GM19035 (cell line): ENCODE data around the gene C9orf72.

ENCODE experiments used
- ATAC-seq: cut with Tn5 transposase; IDR thresholded peaks from one replicate; pipeline ENCODE4 v1.9.1; 2021; ENCODE audit not compliant: unreplicated experiment

The C9orf72 gene

DNA sequence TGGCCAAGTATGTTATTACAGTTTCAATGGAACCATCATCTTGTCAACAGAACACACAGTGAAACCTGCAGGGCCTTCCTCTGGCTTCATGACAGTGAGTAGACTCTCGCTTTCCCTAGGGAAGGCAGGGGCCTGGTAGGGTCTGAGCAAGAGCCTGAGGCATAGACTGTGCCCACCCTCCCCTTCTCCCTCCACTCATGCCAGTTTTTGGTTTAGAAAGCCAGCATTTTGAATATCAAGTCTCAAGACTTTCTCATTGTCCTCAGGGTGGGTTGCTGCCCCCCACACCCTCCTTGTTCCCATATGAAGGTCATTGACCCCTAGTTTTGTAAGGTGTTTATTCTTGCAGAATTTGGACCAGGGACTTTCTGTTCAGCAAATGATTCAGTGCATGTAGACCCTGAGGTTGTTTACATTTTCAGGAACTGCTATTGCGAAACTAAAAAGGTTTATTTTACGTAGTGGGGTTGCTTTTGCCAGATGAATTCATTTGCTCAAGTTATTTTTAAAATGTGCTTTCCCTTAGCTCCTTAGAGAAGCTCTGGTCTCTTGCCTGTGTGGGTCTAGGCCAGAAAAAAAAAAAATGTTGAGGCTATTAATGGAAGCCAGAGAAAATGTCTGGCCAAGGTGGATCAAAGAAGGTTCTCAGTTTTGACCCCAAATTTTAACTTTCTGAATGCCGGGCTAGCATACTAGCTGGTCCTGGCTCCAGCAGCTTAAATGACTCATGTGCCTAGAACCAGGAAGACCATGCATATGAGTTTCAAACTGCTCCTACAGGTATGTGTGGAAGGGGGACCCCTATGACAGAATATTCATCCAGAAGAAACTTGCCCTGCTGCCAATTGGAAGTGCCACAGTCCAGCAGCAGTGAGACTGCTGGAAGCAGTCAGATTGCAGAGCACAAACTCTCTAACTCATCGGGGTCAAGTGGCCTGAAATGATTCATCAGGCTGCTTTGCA, 33.5 kb downstream of the C9orf72 start:
- ATAC-seq, result peak; percentile 59

DNA sequence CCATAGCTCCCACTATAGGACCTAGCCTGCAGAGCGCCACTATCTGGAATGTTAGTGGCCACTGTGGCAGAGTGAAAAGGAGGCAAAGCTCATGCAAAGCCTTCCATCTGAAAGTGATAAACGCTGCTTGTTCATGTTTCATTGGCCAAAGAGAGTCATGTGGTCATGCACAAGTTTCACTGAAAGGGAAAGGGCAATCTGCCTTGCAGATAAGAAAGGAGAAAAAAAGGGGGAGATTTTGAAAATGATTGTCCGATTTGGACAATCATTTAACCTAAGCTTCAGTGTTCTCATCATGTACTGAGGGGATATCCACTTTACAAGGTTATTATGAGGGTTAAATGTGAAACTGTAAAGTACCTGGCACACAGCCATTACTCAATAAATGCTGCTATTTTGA, 34.6 kb downstream of the C9orf72 start:
- ATAC-seq, result no peak

DNA sequence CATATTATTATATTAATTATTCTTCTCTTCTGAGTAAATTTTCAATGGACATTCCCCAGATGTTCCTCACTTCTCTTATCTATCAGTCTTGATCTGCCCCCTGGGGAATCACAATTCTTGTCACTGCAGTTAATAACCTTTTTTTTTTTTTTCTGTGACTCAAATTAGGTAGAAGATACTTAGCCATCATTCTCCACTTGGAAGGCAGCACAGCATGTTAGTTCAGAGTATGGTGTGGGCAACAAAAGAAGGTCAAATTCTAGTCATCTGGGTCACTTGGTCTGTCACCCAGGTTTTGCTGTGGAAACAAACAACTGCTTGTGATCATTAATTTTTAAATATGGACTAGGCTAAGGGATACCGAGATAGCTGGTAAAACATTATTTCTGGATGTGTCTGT, 35.5 kb downstream of the C9orf72 start:
- no peak for ATAC-seq

DNA sequence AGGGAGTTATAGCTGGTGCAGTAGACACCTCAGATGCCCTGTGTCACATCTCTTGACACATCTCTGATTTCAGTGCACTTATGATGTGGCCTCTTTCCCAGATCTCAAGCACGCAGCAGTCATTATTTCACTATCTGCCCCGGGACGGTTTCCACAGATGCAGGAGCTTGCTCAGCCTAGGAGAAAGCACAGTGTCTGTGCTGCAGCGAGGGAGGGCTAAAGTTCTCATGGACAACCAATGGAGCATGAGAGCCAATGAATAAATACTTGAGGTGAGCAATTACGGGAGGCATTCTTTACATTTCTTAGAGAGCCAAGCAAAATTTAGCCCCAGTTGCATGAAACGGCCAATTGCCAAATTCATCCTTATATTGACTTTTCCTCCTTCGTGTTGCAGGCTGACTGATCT, 36.2 kb downstream of the C9orf72 start:
- ATAC-seq, result no peak

DNA sequence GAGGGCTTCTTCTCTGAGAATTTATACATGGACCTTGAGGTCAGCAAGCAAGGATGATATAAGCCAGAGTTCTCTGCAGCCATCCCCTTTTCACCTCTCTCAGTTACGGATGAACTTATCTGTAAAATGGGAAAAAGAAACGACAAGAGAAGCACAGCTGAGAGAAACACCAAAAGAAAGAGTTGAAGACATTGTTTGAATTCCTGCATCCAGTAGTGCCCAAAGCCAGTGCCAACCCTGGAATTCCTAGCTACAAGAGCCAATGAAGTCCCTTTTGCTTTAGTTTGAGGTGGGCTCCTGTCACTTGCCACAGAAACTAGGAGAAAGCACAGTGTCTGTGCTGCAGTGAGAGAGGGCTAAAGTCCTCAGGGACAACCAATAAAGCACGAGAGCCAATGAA, 37.1 kb downstream of the C9orf72 start:
- no peak for ATAC-seq

DNA sequence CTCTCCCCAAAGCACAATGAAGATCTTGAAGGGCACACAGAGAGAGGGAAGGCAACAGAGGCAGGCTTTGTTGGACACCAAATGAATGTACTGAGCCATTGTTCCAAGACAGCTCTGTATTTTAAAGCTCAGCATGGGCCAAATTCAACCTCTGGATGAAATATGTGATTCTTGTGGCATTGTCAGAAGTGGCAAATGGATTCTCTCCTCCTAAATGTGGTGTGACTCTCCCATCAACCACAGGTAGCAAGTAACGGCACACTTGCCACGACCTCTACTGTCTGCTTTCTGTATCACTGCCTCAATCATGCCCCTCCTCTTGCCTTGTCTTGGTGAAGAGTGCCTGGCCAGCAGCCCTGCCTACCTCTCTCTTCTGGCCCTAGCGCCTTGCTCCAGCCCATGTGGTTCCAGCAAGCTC, 37.6 kb downstream of the C9orf72 start:
- peak; percentile 37 for ATAC-seq

DNA sequence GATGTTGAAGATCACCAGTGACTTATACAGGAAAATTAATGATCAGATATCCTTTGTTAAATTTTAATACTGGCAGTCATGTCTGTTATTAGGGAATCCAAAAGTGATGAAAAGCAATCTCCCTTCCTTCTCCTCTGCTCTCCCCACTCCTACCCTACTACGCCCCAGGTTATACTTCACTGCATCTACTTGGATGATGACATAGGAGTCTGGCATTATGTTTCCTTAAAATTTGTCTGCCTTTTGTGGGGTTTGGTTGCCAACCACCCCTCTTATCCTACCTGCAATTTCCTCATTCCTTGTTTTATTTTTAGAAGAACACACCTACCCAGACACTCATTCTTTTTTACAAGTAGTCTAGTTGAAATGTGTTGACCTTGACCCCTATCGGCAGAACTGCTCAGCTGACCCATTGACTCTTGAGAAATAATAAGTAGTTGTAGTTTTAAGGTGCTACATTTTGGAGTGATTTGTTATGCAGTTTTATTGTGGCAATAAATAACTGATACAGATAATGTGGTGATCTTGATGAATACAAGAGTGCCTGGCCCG, 38.5 kb downstream of the C9orf72 start:
- ATAC-seq, result no peak

DNA sequence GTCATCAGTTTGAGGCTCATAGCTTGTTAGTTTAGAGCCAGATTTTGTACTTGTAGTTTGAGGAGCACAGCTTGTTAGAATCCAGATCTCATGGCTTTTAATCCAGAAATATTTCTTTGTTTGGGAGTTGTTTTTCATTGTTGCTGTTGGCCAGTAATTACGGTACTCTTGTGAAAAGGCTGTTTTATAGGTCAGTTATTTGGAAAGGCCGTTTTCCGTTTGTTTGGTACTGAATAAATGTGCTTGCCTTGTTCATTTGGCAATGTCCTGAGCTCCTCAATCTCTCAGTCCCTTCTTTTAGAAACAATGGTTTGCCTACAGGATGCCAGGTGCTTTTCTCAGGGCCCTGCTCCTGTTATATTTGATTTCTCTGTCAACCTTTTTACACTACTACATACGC, 39.1 kb downstream of the C9orf72 start:
- no peak for ATAC-seq

DNA sequence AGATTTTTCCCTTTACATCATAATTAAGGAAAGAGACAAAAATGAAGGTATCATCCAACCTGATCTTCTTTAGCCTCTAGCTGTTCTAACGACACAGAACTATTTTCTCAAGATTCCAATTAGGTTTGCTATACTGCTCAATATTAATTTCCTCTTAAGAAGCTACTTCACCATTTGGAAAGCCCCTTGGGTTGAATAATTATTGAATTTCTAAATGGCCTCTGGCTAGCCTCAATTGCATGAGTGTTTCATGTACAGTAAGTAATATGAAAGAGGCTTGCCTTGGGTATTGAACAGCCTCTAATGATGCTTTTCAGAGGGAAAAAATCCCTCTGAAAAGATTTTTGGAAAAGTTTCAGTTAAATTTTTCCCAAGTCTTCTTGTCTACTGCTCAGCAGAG, 40.0 kb downstream of the C9orf72 start:
- ATAC-seq, result no peak

DNA sequence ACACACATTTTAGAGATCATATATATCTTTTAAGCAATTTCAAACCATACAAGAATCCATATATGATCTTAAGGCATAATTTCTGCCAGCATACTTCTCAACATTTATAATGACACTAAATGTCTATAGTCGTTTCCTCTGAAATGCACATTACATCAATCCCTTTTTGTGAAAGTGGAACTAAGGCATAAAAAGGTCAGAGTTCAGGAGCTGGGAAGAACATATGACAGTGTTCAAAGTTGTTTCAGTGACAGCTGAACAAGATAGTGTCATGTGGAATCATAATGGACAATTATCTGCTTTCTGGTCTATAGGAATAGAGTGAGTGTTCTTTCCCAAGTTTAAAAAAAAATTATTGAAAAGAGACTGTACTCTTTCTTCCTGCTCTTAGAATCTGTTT, 41.2 kb downstream of the C9orf72 start:
- no peak for ATAC-seq

DNA sequence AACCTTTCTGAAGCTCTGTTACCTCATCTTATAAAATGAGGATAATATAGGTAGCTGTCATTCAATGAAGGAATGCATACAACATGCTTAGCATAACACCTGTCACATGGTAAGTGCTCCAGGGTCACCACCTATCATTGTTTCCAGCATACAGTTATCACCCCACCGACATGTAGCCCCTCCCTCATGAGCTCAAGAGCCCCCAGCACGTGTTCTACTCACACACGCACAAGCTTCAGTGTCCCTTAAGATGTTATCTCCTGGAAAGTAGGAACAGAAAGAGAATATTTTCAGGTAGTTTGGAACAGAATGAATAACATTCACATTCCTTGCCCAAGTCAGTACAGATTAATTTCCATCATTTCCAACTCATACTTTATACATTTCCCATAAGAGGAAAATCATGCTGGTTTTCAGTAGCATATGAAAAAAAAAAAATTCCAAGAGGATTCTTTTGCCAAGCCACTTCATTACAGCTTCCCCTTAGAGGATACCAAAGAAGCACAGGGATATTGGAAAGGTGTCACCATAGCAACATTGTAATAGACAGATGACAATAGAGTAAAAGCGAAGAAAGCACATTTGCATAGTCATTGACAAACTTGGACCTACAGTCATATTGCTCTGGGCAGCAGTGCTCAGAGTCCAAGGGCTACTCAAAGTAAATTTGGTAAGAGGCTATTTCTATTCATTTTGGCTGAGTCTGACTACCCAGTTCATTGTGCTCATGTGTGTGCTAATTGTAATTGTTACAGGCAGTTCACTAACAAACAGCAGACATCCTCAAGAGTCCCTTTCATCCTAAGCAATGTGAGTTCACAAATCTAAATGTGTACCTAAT, 42.1 kb downstream of the C9orf72 start:
- ATAC-seq, result no peak

DNA sequence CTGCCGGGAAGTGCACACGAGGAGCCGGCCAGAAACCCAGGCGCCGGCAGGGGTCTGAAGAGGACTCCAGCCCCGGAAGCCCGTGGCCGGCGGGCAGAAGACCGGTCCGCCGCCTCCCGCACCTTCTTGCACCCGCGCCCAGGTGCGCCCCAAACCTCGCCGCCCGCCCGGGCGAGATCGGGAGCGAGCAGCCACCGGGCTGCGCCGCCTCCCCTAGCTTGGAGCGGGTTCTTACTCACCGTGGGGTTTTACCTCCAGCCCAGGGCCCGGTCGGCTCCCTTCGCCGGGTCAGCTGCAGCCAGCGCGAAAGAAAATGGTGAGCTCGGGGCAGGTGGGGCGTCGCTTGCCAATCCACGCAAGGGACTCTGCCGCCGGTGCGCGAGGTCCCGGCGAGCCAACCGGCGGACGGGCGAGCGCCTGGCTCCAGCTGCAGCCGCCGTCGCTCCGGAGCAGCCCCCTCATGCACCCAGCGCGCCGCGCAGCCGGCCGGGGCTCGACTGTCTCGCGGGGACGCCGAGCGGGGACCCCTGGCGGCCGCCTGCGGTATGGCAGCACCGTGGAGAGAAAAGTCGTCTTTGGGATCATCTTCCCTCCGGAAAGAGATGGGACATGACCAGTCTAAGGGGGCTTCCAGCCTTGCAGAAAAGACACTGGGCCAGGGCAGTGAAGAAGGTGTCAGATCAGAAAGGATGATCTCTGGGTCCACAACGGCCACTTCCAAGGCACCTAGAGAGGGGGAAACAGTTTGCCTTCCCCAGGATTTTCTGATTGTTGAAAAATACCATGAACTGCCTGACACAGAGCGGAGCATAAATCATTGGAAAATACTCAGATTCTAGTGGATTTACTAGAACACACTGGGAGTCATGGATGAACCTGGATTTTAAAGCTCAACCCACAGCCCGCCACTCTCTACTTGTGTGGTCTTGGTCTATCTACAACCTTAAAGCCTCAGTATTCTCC, 43.7 kb downstream of the C9orf72 start, which contains the start of gene MOB3B:
TSS of gene MOB3B (minus strand) at position 499 of the 963 bp plus-strand sequence. CDS start 74,264 bp downstream, outside the sequence.
- ATAC-seq, result peak; percentile 82

DNA sequence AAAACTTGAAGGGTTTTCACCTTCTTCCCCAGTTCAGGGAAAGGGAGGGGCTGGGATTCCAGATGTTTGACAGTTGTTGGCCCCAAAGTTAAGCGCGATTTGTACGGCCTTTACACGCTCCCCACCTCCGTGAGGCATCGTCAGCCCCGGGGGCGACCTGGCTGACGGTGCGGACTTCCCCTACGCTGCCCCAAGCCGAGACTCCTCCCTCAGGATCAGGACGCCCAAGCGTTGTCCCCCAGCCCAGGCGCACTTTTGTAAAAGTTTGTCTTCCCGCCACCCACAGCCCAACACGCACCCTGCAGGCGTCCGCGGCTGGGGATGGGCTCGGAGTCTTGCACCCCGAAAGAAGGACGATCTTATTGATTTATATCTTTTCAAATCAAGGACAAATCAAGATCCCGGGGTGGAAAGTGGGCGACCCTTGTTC, 44.4 kb downstream of the C9orf72 start:
- ATAC-seq, result peak; percentile 38

DNA sequence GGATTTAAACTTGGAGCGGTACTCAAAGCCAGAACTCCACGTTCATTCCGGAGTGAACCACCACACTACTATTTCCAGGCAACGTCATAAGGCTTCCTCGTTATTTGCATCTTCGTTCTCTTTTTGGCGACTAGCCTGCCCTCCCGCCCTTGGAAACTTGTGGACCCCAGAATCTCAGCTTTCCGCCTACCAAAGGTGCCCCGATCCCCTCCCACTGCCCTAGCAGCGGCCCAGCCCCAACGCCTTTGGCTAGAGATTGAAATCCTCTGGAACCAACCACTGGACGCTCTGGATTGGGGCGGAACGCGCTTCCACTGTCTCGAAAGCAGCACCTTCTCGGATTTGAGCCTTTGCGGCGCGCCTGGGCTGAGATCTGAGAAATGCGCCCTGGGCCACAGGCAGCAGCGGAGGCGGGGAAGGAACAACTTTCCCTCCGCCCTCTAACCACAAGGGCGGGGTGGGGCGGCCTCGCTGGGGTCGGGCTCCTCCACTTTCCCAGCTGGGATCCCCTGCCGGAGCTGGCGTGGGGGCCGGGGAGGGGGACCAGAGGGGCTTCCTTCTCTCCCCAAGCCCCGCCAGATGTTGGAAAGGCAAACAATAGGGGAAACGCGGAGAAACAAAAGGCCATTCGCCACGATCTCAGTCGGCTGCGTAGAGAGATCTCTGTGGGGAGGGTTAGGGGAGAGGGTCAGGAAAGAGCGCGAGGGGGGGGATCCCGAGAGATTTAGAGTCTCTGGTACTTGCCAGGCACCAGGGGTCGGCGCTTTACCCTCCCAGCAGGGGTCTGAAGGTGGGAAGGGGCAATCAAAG, 45.0 kb downstream of the C9orf72 start:
- ATAC-seq, result peak; percentile 38

DNA sequence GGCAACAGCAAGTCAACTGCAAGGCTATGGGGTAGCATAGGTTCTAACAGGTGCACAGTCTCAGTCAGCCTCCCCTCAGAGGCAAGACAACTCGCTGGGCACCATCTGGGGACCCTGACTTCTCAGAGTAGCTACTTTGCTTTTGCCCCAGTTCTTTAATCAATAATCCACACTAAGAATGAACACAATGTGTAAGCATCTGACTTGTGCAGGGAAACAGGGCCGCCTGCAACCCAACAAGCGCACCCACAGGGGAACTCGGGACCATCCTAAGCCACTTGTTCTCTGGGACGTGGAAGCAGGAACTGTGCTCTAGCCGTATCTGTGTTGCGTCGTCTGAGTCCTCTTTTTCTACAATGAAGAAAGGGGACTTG, 45.6 kb downstream of the C9orf72 start:
- ATAC-seq, result no peak

DNA sequence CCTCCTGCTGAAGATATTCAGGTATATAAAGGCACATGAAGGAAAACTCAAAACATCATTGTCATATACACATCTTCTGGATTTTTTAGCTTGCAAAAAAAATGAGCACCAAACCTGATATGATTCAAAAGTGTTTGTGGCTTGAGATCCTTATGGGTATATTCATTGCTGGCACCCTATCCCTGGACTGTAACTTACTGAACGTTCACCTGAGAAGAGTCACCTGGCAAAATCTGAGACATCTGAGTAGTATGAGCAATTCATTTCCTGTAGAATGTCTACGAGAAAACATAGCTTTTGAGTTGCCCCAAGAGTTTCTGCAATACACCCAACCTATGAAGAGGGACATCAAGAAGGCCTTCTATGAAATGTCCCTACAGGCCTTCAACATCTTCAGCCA, 49.0 kb downstream of the C9orf72 start, which contains the start of gene IFNK:
TSS of gene IFNK (plus strand) at position 55 of the 400 bp plus-strand sequence. CDS start at position 102, 47 bp downstream.
- no peak for ATAC-seq

DNA sequence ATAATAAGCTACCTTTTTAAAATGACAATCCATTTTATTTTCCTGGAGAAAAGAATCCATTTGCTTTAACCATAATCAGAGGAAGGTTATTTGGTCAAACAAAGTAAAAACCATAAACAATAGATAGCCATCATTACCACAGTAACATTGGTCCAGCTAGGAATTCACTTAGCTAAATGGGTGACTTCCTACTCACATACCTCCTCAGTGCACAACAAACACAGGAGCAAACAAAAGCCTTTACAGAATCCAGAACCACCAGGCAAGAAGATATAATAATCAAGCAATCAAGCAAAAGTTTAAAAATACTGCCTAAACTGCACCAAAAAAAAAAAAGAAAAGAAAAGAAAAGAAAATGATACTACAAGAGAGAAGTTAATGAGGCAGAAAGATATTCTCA, 50.1 kb downstream of the C9orf72 start:
- no peak for ATAC-seq

DNA sequence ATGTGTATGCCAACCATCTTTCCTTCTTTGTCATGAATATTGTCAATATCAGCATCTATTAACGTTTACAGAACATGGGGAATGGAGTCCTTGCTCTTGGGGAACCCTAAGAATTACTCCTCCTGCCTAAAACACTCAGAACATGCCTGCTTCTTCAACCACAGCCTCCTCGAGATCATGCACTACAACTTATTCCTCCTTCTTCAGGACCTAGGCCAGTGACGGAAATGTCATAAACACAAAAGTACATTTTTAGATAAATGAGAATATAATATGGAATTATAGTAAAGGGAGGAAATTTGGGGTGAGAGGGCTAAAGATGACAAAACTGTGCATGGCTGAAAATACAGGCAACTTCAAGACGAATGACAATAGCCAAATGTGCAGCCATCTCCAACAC, 52.3 kb downstream of the C9orf72 start:
- no peak for ATAC-seq
